ENCODE data around the gene SNX1. TPM values are rescaled to one million over a fixed set of nuclear protein-coding genes. Genes with fewer than 3 reads are reported as not detected.
A peak's percentile ranks its signal among the peaks of the same experiment; 100 is the strongest.

Gene SNX1, protein sequence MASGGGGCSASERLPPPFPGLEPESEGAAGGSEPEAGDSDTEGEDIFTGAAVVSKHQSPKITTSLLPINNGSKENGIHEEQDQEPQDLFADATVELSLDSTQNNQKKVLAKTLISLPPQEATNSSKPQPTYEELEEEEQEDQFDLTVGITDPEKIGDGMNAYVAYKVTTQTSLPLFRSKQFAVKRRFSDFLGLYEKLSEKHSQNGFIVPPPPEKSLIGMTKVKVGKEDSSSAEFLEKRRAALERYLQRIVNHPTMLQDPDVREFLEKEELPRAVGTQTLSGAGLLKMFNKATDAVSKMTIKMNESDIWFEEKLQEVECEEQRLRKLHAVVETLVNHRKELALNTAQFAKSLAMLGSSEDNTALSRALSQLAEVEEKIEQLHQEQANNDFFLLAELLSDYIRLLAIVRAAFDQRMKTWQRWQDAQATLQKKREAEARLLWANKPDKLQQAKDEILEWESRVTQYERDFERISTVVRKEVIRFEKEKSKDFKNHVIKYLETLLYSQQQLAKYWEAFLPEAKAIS
- total RNA-seq, result 35.7 and 36.5 TPM in 2 replicates
- polyA plus RNA-seq, result 36.9 and 37.0 TPM in 2 replicates

DNA sequence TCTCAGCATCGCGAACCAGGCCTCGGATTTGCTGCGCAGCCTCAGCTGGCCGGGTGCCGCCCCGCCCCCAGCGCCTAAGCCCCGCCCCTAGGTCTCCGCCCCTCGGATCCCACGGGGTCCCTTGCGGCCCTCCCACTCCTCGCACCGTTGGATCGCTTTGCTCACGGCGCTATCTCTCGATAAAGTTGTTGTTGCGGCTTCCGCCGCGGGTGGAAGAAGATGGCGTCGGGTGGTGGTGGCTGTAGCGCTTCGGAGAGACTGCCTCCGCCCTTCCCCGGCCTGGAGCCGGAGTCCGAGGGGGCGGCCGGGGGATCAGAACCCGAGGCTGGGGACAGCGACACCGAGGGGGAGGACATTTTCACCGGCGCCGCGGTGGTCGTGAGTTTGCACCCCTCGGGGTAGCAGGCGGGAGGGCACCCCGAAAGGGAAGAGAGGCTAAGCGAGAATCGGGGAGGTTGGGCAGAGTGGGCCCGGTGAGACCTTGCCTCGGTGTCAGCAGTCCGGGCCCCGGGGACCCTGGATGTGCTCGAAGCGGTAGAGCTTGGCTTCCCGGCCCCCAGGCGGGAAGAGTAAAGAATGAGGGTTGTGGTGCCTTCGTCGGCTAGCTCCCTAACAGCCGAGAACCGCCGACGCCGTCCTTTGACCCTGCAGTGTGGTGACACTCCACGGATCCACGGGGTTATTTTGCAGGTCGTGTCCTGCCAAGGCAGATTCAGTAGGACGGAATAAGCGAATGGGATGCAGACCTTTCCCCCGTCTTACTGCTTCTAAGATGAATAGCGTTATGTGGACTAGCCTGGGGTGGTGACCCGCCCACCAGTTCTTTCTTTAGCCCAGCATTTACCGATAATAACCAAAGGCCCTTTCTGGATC is at the start of gene SNX1:
TSS of gene SNX1 (plus strand) at position 188 of the 873 bp plus-strand sequence. CDS start at position 220, 32 bp downstream.
- Histone ChIP-seq H3K4me1 (ENCODE audit: low read depth) (peaks cover 23% of the 10 kb centered on the region), H3K36me3 (no peaks in the 10 kb centered on the region), H3K9me3 (ENCODE audit: low read depth) (no peaks in the 10 kb centered on the region), H3K27me3 (no peaks in the 10 kb centered on the region), H3K4me3 (peak within 1 kb of the TSS; percentile 70), H3K27ac (peak within 1 kb of the TSS; percentile 85)
- TF ChIP-seq, protein P1, sequence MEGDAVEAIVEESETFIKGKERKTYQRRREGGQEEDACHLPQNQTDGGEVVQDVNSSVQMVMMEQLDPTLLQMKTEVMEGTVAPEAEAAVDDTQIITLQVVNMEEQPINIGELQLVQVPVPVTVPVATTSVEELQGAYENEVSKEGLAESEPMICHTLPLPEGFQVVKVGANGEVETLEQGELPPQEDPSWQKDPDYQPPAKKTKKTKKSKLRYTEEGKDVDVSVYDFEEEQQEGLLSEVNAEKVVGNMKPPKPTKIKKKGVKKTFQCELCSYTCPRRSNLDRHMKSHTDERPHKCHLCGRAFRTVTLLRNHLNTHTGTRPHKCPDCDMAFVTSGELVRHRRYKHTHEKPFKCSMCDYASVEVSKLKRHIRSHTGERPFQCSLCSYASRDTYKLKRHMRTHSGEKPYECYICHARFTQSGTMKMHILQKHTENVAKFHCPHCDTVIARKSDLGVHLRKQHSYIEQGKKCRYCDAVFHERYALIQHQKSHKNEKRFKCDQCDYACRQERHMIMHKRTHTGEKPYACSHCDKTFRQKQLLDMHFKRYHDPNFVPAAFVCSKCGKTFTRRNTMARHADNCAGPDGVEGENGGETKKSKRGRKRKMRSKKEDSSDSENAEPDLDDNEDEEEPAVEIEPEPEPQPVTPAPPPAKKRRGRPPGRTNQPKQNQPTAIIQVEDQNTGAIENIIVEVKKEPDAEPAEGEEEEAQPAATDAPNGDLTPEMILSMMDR (IDR thresholded peaks at IDR 0.05; ENCODE audit: low read depth, low read length), result no peak
- peak; percentile 95 to 97 for DNase-seq (ENCODE audit: low read depth in 1 of 2, low spot score in 1 of 2)

DNA sequence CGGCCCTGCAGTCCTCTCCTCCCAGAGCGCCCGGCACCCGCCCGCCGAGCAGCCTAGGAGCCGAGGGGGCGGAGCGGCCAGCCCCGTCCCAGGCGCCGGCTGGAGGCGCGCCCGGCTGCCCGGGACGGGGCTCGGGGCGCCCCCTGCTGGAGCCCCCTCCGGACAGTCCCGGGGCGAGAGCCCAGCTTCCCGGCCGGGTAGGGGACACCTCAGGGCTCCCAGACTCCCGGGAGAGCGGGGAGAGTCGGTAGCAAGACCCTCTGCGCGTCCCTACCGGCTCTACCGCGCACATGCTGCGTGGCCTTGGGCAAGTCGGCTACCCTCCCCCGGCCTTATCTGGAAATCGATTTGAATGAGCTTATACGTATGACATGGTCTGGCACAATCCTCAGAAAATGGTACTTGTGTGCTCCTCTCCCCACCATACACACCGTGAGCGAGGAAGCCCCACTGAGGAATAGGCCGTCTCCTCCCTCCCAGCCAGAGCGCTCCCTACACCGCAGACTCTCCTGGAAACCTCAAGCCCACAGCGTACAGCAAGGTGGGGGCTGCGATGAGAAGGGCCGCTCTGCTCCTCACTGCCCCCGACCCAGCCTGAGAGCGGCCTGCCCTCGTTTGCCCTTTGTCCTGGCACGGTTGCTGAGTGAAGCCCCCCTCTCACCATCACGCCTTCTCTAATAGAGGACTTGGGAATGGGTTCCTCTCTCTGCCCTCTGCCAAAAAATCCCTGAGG is 49.2 kb upstream of the SNX1 start, which contains the start of gene DAPK2:
TSS of gene DAPK2 (minus strand) at position 65 of the 733 bp plus-strand sequence. CDS start 6,224 bp downstream, outside the sequence.
- Histone ChIP-seq H3K4me1 (ENCODE audit: low read depth) (no peaks in the 10 kb centered on the region), H3K36me3 (no peaks in the 10 kb centered on the region), H3K4me3 (peak within 1 kb of the TSS; percentile 38), H3K9me3 (ENCODE audit: low read depth) (no peaks in the 10 kb centered on the region), H3K27me3 (peaks cover 50% of the 10 kb centered on the region), H3K27ac (no peak within 1 kb of the TSS)
- DNase-seq (ENCODE audit: low read depth in 1 of 2, low spot score in 1 of 2), result peak; percentile 71 to 86
- TF ChIP-seq, protein P1 (IDR thresholded peaks at IDR 0.05; ENCODE audit: low read depth, low read length), result peak; percentile 62

DNA sequence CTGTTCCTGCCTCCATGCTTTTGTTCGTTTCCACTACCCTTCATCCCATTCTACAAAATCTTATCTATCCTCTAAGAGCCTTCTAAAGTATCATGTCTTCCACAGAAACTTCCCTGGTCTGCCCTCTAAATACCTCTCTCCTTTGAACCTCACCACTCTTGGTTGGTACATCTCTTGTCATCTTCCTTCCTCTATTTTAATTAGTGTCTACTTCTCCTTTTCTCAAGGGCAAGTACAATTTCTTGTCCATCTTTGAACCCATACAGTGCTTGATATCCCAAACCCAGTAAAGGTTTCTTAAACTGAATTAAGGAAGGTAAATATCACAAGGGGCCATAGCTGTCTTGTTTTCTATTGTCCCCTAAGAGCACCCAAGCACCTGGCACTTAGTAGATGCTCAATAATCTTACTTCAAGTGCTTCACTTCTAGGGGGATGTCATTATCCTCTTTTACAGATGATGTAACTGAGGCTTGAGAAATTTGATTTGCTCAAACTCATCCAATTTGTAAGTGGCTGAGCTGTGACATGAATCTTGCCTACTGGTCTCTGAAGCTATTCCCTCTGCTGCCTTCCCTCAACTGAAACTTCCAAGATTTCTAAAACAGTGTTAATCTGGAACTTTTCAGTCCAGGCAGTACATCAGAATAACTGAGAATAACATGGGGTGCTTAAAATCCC is 46.9 kb upstream of the SNX1 start:
- Histone ChIP-seq H3K4me1 (ENCODE audit: low read depth) (no peaks in the 10 kb centered on the region), H3K9me3 (ENCODE audit: low read depth) (no peaks in the 10 kb centered on the region), H3K4me3 (no peak overlapping the region), H3K27me3 (peaks cover 48% of the 10 kb centered on the region), H3K27ac (no peak overlapping the region), H3K36me3 (no peaks in the 10 kb centered on the region)
- TF ChIP-seq, protein P1 (IDR thresholded peaks at IDR 0.05; ENCODE audit: low read depth, low read length), result no peak
- DNase-seq (ENCODE audit: low read depth in 1 of 2, low spot score in 1 of 2), result no peak

DNA sequence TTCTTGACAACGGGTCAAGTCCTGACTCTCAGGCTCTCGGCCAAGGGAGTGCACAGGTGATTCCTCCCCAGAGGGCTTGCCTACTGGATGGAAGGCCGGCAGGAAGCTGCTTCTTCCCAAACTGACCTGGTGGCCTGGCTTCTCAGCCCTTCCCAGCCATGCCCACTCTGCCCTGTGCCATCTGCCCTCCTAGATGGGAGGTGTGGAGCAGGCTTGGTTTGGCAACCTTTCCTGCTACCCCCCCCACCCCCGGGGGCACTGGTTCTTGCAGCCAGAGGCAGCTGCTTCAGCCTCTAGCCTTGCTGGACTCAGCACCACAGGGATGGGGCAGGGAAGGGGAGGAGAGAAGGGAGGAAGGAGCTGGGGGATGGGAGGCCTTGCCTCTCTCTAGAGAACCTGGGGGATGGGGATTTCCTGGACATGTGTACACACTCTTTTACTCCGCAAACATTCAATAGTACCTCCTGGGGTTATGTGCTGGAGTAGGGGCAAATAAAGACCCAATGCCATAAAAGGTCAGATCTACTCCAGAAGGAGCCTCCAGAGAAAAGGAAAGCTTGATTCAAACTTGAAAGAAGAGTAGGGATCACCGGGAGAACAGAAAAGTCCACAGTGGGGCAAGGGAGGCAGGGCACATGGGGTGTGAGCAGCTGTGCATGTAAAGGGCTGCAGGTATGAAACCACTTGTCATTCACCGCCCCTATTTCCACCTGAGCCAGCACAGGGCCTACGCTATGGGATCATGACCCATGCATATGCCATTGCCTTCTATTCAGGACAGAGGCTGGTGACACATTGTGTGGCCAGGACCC is 45.3 kb upstream of the SNX1 start:
- Histone ChIP-seq H3K36me3 (no peaks in the 10 kb centered on the region), H3K27me3 (peaks cover 32% of the 10 kb centered on the region), H3K9me3 (ENCODE audit: low read depth) (no peaks in the 10 kb centered on the region), H3K4me1 (ENCODE audit: low read depth) (no peaks in the 10 kb centered on the region), H3K4me3 (no peak overlapping the region), H3K27ac (no peak overlapping the region)
- no peak for DNase-seq (ENCODE audit: low read depth in 1 of 2, low spot score in 1 of 2)
- TF ChIP-seq, protein P1 (IDR thresholded peaks at IDR 0.05; ENCODE audit: low read depth, low read length), result no peak

Measured in cardiac muscle cell (in vitro differentiated cells and primary cell).